AG10803 (cell line): ENCODE measurements around the gene FMO4.
A peak's percentile ranks its signal among the peaks of the same experiment; 100 is the strongest.

Experiments
- DNase-seq: peaks from one replicate; pipeline ENCODE4 v3.0.0; 2010; ENCODE audit warnings: low read depth
- H3K4me3 ChIP-seq: 2 replicates; pipeline ENCODE4 v1.5.1; 2011; ENCODE audit warnings: mild to moderate bottlenecking, low read length, control low read depth
- CTCF ChIP-seq: conservative IDR thresholded peaks from 2 replicates; pipeline ENCODE4 v1.5.1; 2011; ENCODE audit warnings: mild to moderate bottlenecking, low read length, control low read depth, inconsistent platforms

The FMO4 gene

GRCh38 chr1:171313835-171314320, at the start of gene FMO4:
FMO4 (plus strand) TSS chr1:171314183; CDS start chr1:171319826, 5,643 bp downstream.
- peak; percentile 85 for TF ChIP-seq CTCF
- DNase-seq, result peak; percentile 99
- H3K4me3 ChIP-seq, result peak within 1 kb of the TSS; percentile 42

GRCh38 chr1:171265686-171266085, 48.3 kb upstream of the FMO4 start:
- no peak for DNase-seq
- TF ChIP-seq CTCF, result no peak
- H3K4me3 ChIP-seq, result no peak overlapping the region

GRCh38 chr1:171266930-171267329, 47.1 kb upstream of the FMO4 start:
- DNase-seq, result no peak
- no peak overlapping the region for H3K4me3 ChIP-seq
- TF ChIP-seq CTCF, result no peak

GRCh38 chr1:171267391-171267790, 46.6 kb upstream of the FMO4 start:
- H3K4me3 ChIP-seq, result no peak overlapping the region
- peak; percentile 68 for DNase-seq
- TF ChIP-seq CTCF, result no peak

- H3K4me3 ChIP-seq, result no peak overlapping the region
- no peak for DNase-seq
- no peak for TF ChIP-seq CTCF
These were observed 43.2 kb upstream of the FMO4 start for GRCh38 chr1:171270806-171271205.

GRCh38 chr1:171277534-171277933, 36.4 kb upstream of the FMO4 start:
- H3K4me3 ChIP-seq, result no peak overlapping the region
- no peak for DNase-seq
- TF ChIP-seq CTCF, result no peak

GRCh38 chr1:171279234-171279633, 34.7 kb upstream of the FMO4 start:
- no peak for TF ChIP-seq CTCF
- H3K4me3 ChIP-seq, result no peak overlapping the region
- DNase-seq, result no peak
